Gastrocnemius medialis (tissue), 4 donors: ENCODE results near the gene ROR2.

Experiments used
- POLR2A ChIP-seq, 2 donors: fragments of 450-650 bp; IDR thresholded peaks; one replicate each; pipeline ENCODE4 v1.6.1; 2017; ENCODE audit warnings: antibody characterized with exemption in 2 of 2, mild to moderate bottlenecking in 2 of 2, moderate library complexity in 2 of 2
- TF ChIP-seq, protein P1 (sequence below), 5 experiments: fragments of 450-650 bp in 3 of 5; fragments of 200-600 bp in 2 of 5; sonication (generic) in 2 of 5; IDR thresholded peaks in 4 of 5; conservative IDR thresholded peaks in 1 of 5; 1 replicate in 4 of 5; 2 replicates in 1 of 5; pipeline ENCODE4 v1.5.1; 2016 to 2019; ENCODE audit warnings: antibody characterized with exemption in 5 of 5, mild to moderate bottlenecking in 3 of 5, moderate library complexity in 3 of 5

DNA sequence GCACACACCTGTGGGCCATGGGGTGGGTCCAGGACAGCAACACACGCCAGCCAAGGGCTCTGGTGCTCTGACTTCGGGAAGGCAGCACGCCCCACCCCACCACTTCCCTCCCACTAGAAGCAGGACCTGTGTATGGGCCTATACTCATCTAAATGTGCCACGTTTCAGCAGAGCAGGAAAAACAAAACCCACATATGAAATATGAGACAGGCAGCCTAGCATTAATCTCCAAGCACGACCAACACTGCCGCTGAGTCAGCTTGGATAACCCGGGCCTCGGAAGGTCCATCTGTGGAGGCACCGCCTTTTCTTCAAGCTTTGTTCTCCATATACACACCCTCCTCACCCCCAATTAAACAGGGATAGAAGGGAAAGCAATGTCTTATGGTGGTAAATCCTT is 203.1 kb downstream of the ROR2 start:
- TF ChIP-seq, protein P1, sequence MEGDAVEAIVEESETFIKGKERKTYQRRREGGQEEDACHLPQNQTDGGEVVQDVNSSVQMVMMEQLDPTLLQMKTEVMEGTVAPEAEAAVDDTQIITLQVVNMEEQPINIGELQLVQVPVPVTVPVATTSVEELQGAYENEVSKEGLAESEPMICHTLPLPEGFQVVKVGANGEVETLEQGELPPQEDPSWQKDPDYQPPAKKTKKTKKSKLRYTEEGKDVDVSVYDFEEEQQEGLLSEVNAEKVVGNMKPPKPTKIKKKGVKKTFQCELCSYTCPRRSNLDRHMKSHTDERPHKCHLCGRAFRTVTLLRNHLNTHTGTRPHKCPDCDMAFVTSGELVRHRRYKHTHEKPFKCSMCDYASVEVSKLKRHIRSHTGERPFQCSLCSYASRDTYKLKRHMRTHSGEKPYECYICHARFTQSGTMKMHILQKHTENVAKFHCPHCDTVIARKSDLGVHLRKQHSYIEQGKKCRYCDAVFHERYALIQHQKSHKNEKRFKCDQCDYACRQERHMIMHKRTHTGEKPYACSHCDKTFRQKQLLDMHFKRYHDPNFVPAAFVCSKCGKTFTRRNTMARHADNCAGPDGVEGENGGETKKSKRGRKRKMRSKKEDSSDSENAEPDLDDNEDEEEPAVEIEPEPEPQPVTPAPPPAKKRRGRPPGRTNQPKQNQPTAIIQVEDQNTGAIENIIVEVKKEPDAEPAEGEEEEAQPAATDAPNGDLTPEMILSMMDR (IDR thresholded peaks at IDR 0.05 in 4 of 5, conservative IDR thresholded peaks at IDR 0.05 in 1 of 5) = no peak
- TF ChIP-seq POLR2A (IDR thresholded peaks at IDR 0.05) = no peak
